SU-DHL-6 (cell line): ENCODE data around the gene PDC.

Experiments
- CTCF ChIP-seq: fragments of 200-600 bp; sonication (generic); IDR thresholded peaks from one replicate; pipeline ENCODE4 v1.5.1; 2017; ENCODE audit warnings: antibody characterized with exemption, mild to moderate bottlenecking, low read length, moderate library complexity; ENCODE audit not compliant: insufficient read depth, poor library complexity, severe bottlenecking
- EZH2phosphoT487 ChIP-seq: fragments of 200-600 bp; sonication (generic), shearing (Covaris generic); conservative IDR thresholded peaks from 2 replicates; pipeline ENCODE4 v1.6.1; 2018; ENCODE audit warnings: mild to moderate bottlenecking, antibody characterized with exemption, low read length, moderate library complexity, mixed read lengths

GRCh38 chr1:186463511-186463910, 2.6 kb upstream of the PDC start:
- TF ChIP-seq CTCF (no peak), EZH2phosphoT487 (no peak)
